Keratinocyte (primary cell): Measurements from ENCODE around the gene TMA16. TPM values are rescaled to one million over a fixed set of nuclear protein-coding genes. Genes with fewer than 3 reads are reported as not detected.

ENCODE experiments used
- DNase-seq: peaks from one replicate; pipeline ENCODE4 v3.0.0-alpha.2; 2011; ENCODE audit warnings: low read depth, missing footprints, low spot score
- FAIRE-seq: peaks from 2 replicates; lab custom pipeline; 2011; peaks lifted over from hg19 to GRCh38; lab: Jason Lieb, UNC
- H2AFZ ChIP-seq: 2 replicates; pipeline ENCODE4 v1.6.0; 2012; ENCODE audit warnings: low read length, control low read depth, inconsistent platforms; ENCODE audit not compliant: control insufficient read depth
- H3K27ac ChIP-seq: 2 replicates; pipeline ENCODE4 v1.5.1; 2011; ENCODE audit warnings: low read length; ENCODE audit not compliant: control insufficient read depth, insufficient read depth
- H3K27me3 ChIP-seq: 3 replicates; pipeline ENCODE4 v1.6.0; 2011; ENCODE audit warnings: low read length; ENCODE audit not compliant: control insufficient read depth, insufficient read depth; ENCODE audit errors: extremely low read depth
- H3K36me3 ChIP-seq, 2 experiments: 2 replicates in 1 of 2; 3 replicates in 1 of 2; pipeline ENCODE4 v1.5.1; 2011; ENCODE audit warnings: low read length in 2 of 2, mild to moderate bottlenecking in 1 of 2; ENCODE audit not compliant: control insufficient read depth in 2 of 2, insufficient read depth in 2 of 2; ENCODE audit errors: extremely low read depth in 1 of 2
- H3K4me1 ChIP-seq: 3 replicates; pipeline ENCODE4 v1.5.1; 2011; ENCODE audit warnings: low read length; ENCODE audit not compliant: control insufficient read depth, insufficient read depth; ENCODE audit errors: extremely low read depth
- H3K4me2 ChIP-seq: 3 replicates; pipeline ENCODE4 v1.6.0; 2011; ENCODE audit warnings: low read depth, low read length; ENCODE audit not compliant: control insufficient read depth, insufficient read depth; ENCODE audit errors: extremely low read depth
- H3K4me3 ChIP-seq, 3 experiments: fragments of 200-600 bp in 1 of 3; sonication (generic) in 1 of 3; 2 replicates in 2 of 3; 3 replicates in 1 of 3; pipeline ENCODE4 v1.5.1; 2011 to 2016; ENCODE audit warnings: low read length in 3 of 3, mild to moderate bottlenecking in 3 of 3, control low read depth in 2 of 3, inconsistent platforms in 1 of 3, low read depth in 1 of 3, mixed read lengths in 1 of 3, mixed run types in 1 of 3, moderate library complexity in 1 of 3; ENCODE audit not compliant: control insufficient read depth in 2 of 3, insufficient read depth in 2 of 3; ENCODE audit errors: extremely low read depth in 1 of 3
- H3K79me2 ChIP-seq: 2 replicates; pipeline ENCODE4 v1.6.0; 2012; ENCODE audit warnings: low read length; ENCODE audit not compliant: control insufficient read depth, insufficient read depth
- H3K9ac ChIP-seq: 3 replicates; pipeline ENCODE4 v1.6.0; 2011; ENCODE audit warnings: low read length; ENCODE audit not compliant: control insufficient read depth, insufficient read depth; ENCODE audit errors: extremely low read depth
- H3K9me1 ChIP-seq: 3 replicates; pipeline ENCODE4 v1.6.0; 2011; ENCODE audit warnings: low read length; ENCODE audit not compliant: control insufficient read depth, insufficient read depth; ENCODE audit errors: extremely low read depth
- H3K9me3 ChIP-seq: 2 replicates; pipeline ENCODE4 v1.5.1; 2012; ENCODE audit warnings: low read depth, low read length; ENCODE audit not compliant: control insufficient read depth
- H4K20me1 ChIP-seq: 3 replicates; pipeline ENCODE4 v1.6.0; 2011; ENCODE audit warnings: low read length; ENCODE audit not compliant: control insufficient read depth, insufficient read depth; ENCODE audit errors: extremely low read depth
- EZH2 ChIP-seq: IDR thresholded peaks from one replicate; pipeline ENCODE4 v1.6.1; 2012; ENCODE audit warnings: inconsistent platforms, mild to moderate bottlenecking, low read length, moderate library complexity
- dilution Hi-C: fragments of 300-500 bp; cut with MboI; formaldehyde crosslinking; loops from one replicate; pipeline ENCODE4 v1.7.0; 2020; ENCODE audit warnings: low sequenced_read_pairs; ENCODE audit not compliant: extremely low pct_ligation_motif_present
- polyA plus RNA-seq, 5 experiments: library from polyadenylated mRNA; depleted of rRNA in 3 of 5; stranded (reverse) in 3 of 5; stranded (forward) in 1 of 5; unstranded in 1 of 5; fragments of >200 nt; gene quantifications; 1 replicate in 1 of 5; 2 replicates in 3 of 5; 3 replicates in 1 of 5; pipeline versions ENCODE4 v1.2.1 to v1.2.3, GENCODE V29; 2011 to 2012; ENCODE audit warnings: missing spikeins in 2 of 5, low read depth in 1 of 5, low replicate concordance in 1 of 5
- TF ChIP-seq, protein P1 (sequence below), 3 experiments: IDR thresholded peaks in 1 of 3; conservative IDR thresholded peaks in 1 of 3; optimal IDR thresholded peaks in 1 of 3; 2 replicates in 2 of 3; 3 replicates in 1 of 3; pipeline versions ENCODE3 to v1.5.1; 2011; ENCODE audit warnings: low read length in 3 of 3, mild to moderate bottlenecking in 3 of 3, moderate library complexity in 2 of 3, control low read depth in 1 of 3, inconsistent platforms in 1 of 3; ENCODE audit not compliant: insufficient read depth in 2 of 3; ENCODE audit errors: extremely low read depth in 1 of 3

The TMA16 gene
- polyA plus RNA-seq, 1 donor (not counting 4 experiments of a cell fraction or from before 2014, with no cell fraction given): 21.3 TPM

DNA sequence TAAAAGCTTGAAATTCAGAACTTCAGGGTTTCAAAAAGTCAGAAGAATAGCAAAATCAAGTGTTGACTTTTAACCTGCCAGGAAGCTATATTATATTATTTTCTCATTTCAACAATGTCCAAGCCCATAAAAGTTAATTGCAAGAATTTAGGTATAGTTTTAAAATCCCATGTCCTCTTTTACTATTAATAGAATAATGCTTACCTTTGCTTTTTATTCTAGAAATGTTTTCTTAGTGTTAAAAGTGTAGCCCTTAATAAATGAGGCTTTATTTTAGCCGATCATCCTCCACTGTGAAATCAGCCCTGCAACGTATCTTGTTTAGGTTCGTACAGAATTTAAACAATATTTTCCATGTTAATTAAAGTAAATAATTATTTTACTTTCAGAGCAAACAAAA lies 31.5 kb downstream of the TMA16 start:
- H3K36me3 ChIP-seq: peaks cover 4 to 6% of the 10 kb centered on the region in 2 experiments
- dilution Hi-C loops: no loop called here
- no peak for FAIRE-seq

DNA sequence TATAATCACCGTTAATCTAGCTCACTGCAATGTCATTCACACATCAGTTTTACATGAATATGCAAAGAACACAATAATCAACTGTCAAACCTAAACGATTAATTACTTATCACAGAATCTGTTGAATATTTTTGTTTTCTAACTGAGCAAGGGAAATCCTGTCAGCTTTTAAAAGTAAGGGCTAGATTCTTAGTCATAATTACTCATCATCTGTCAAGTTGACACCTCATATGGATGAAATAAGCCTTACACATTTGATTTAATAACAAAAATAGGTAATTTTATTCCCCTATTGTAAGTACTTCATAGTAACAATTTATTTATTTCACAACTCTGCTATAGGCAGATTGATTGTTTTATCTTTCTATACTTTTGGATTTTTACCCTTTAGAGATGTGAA lies 32.7 kb downstream of the TMA16 start:
- TF ChIP-seq, protein P1, sequence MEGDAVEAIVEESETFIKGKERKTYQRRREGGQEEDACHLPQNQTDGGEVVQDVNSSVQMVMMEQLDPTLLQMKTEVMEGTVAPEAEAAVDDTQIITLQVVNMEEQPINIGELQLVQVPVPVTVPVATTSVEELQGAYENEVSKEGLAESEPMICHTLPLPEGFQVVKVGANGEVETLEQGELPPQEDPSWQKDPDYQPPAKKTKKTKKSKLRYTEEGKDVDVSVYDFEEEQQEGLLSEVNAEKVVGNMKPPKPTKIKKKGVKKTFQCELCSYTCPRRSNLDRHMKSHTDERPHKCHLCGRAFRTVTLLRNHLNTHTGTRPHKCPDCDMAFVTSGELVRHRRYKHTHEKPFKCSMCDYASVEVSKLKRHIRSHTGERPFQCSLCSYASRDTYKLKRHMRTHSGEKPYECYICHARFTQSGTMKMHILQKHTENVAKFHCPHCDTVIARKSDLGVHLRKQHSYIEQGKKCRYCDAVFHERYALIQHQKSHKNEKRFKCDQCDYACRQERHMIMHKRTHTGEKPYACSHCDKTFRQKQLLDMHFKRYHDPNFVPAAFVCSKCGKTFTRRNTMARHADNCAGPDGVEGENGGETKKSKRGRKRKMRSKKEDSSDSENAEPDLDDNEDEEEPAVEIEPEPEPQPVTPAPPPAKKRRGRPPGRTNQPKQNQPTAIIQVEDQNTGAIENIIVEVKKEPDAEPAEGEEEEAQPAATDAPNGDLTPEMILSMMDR (optimal IDR thresholded peaks at IDR 0.05 in 1 of 3, IDR thresholded peaks at IDR 0.05 in 1 of 3, conservative IDR thresholded peaks at IDR 0.05 in 1 of 3; ENCODE audit: extremely low read depth in 1 of 3, insufficient read depth in 2 of 3, low read length in 3 of 3): no peak
- no peak for TF ChIP-seq EZH2
- no peaks in the 10 kb centered on the region for H3K9me1 ChIP-seq
- H3K36me3 ChIP-seq: peaks cover 4% of the 10 kb centered on the region in 2 experiments
- H4K20me1 ChIP-seq: no peaks in the 10 kb centered on the region
- no peaks in the 10 kb centered on the region for H3K4me1 ChIP-seq
- no peaks in the 10 kb centered on the region for H3K9me3 ChIP-seq
- H3K9ac ChIP-seq: no peak overlapping the region
- no peaks in the 10 kb centered on the region for H3K79me2 ChIP-seq
- no peak overlapping the region for H2AFZ ChIP-seq
- H3K27ac ChIP-seq: no peak overlapping the region
- dilution Hi-C loops: no loop called here
- FAIRE-seq (no peak), DNase-seq (no peak)
- H3K27me3 ChIP-seq: no peaks in the 10 kb centered on the region
- no peak overlapping the region for H3K4me2 ChIP-seq
- H3K4me3 ChIP-seq: no peak overlapping the region

More for the DNA sequence above, 31.5 kb downstream of the TMA16 start:
- H3K27me3 ChIP-seq: no peaks in the 10 kb centered on the region
- no peak overlapping the region for H3K9ac ChIP-seq
- no peaks in the 10 kb centered on the region for H3K9me1 ChIP-seq
- H4K20me1 ChIP-seq: no peaks in the 10 kb centered on the region
- TF ChIP-seq, protein P1 (optimal IDR thresholded peaks at IDR 0.05 in 1 of 3, IDR thresholded peaks at IDR 0.05 in 1 of 3, conservative IDR thresholded peaks at IDR 0.05 in 1 of 3; ENCODE audit: extremely low read depth in 1 of 3, insufficient read depth in 2 of 3, low read length in 3 of 3): no peak
- TF ChIP-seq EZH2: no peak
- H3K79me2 ChIP-seq: no peaks in the 10 kb centered on the region
- no peak for DNase-seq
- no peak overlapping the region for H2AFZ ChIP-seq
- H3K4me3 ChIP-seq: no peak overlapping the region
- no peak overlapping the region for H3K27ac ChIP-seq
- H3K4me2 ChIP-seq: no peak overlapping the region
- H3K9me3 ChIP-seq: no peaks in the 10 kb centered on the region
- H3K4me1 ChIP-seq: no peaks in the 10 kb centered on the region
